Measurements from ENCODE around the gene IGF2R.
"Not testable (repeated sequence)": the region's sequence is repeated elsewhere in the genome, so short reads cannot be mapped to it uniquely, and the experiment has no call there.

GRCh38 chr6:159967621-159968020 is 1.3 kb upstream of the IGF2R start:
- TF ChIP-seq CTCF (IDR thresholded peaks at IDR 0.05); EZH2 (IDR thresholded peaks at IDR 0.05; ENCODE audit: borderline replicate concordance, insufficient read depth, low read depth, low read length, poor library complexity, severe bottlenecking): not testable (repeated sequence)
